Heart left ventricle (tissue), 13 donors: ENCODE results near the gene TRAPPC12.

Experiments
- POLR2A ChIP-seq, 2 donors: fragments of 450-650 bp; IDR thresholded peaks; one replicate each; pipeline ENCODE4 v1.6.1; 2017; ENCODE audit warnings: antibody characterized with exemption in 2 of 2, mild to moderate bottlenecking in 2 of 2, moderate library complexity in 2 of 2
- TF ChIP-seq, protein P1 (sequence below), 12 donors: fragments of 200-600 bp; sonication (generic) in 4 of 12; IDR thresholded peaks; one replicate each; pipeline versions ENCODE4 v1.5.0 to v1.8.0; 2018 to 2022; ENCODE audit warnings: antibody characterized with exemption in 12 of 12, mild to moderate bottlenecking in 5 of 12
- donor health status: ischemic (EF 13 %, LVEDD 7.1; RV severe dilation, severe dysfunction).
- donor health status: DM: no; HTN: yes; CAD: no.
- donor health status: DM: no; HTN: no; CAD: no.
- donor health status: ischemic (EF 25% LVEDD 6.9; RV normal size, moderate dysfunction).
- donor health status: ischemic (EF 25% LVEDD 5.7; RV mildly dilated, moderate dysfunction).
- donor health status: ischemic (EF 35%, LVEDD 5.7; RV mildly dilated, moderate dysfunction).
- donor health status: nonischemic (EF 11% LVEDD 7.7; RV severe dilation, severe dysfunction).
- donor health status: DM: yes; HTN: yes; CAD: no.
- donor health status: PGD.
- donor health status: ischemic (EF 29% LVEDD 5.4; RV normal size, mild dysfunction).
- donor health status: nonischemic (EF 23%, LVEDD 6.1; RV moderate dilation, normal function).

- TF ChIP-seq, protein P1, sequence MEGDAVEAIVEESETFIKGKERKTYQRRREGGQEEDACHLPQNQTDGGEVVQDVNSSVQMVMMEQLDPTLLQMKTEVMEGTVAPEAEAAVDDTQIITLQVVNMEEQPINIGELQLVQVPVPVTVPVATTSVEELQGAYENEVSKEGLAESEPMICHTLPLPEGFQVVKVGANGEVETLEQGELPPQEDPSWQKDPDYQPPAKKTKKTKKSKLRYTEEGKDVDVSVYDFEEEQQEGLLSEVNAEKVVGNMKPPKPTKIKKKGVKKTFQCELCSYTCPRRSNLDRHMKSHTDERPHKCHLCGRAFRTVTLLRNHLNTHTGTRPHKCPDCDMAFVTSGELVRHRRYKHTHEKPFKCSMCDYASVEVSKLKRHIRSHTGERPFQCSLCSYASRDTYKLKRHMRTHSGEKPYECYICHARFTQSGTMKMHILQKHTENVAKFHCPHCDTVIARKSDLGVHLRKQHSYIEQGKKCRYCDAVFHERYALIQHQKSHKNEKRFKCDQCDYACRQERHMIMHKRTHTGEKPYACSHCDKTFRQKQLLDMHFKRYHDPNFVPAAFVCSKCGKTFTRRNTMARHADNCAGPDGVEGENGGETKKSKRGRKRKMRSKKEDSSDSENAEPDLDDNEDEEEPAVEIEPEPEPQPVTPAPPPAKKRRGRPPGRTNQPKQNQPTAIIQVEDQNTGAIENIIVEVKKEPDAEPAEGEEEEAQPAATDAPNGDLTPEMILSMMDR (IDR thresholded peaks at IDR 0.05): no peak
- TF ChIP-seq POLR2A (IDR thresholded peaks at IDR 0.05): no peak
Measured at GRCh38 chr2:3334392-3335345, 44.8 kb upstream of the TRAPPC12 start.
